HepG2 (cell line): ENCODE measurements around the gene SLC38A3. TPM values are rescaled to one million over a fixed set of nuclear protein-coding genes. Genes with fewer than 3 reads are reported as not detected.

ENCODE experiments used
- ARNT2 ChIP-seq: sonication (generic); formaldehyde crosslinking; IDR thresholded peaks from 2 replicates; pipeline ENCODE4 v1.8.0; 2022; ENCODE audit warnings: mild to moderate bottlenecking, low read depth, missing genetic modification reagents, moderate library complexity
- ATF7-NPFF ChIP-seq: sonication (generic); formaldehyde crosslinking; IDR thresholded peaks from 2 replicates; pipeline ENCODE4 v1.8.1; 2023; ENCODE audit warnings: mild to moderate bottlenecking, low read depth, missing genetic modification reagents, moderate library complexity
- CBX1 ChIP-seq: IDR thresholded peaks from one replicate; pipeline ENCODE4 v1.6.1; 2016; ENCODE audit warnings: antibody characterized with exemption, low read depth
- EED ChIP-seq: sonication (generic); formaldehyde crosslinking; IDR thresholded peaks from 2 replicates; pipeline ENCODE4 v1.5.0; 2020; ENCODE audit warnings: mild to moderate bottlenecking, missing genetic modification reagents
- FOXJ3 ChIP-seq: sonication (generic); formaldehyde crosslinking; IDR thresholded peaks from 2 replicates; pipeline ENCODE4 v1.4.0; 2020; ENCODE audit warnings: missing genetic modification reagents, mild to moderate bottlenecking, borderline replicate concordance
- GATAD2A ChIP-seq: IDR thresholded peaks from 2 replicates; pipeline ENCODE4 v1.6.1; 2016
- GTF3A ChIP-seq: sonication (generic); formaldehyde crosslinking; conservative IDR thresholded peaks from 2 replicates; pipeline ENCODE4 v1.4.0; 2020; ENCODE audit warnings: mild to moderate bottlenecking, missing genetic modification reagents
- HNRNPLL ChIP-seq: fragments of 200-400 bp; formaldehyde crosslinking; IDR thresholded peaks from 2 replicates; pipeline ENCODE4 v1.6.1; 2017; ENCODE audit warnings: mild to moderate bottlenecking, low read depth, low read length; ENCODE audit not compliant: poor library complexity, severe bottlenecking
- JDP2 ChIP-seq: sonication (generic); formaldehyde crosslinking; IDR thresholded peaks from 2 replicates; pipeline ENCODE4 v1.8.1; 2022; ENCODE audit warnings: missing genetic modification reagents, borderline replicate concordance
- NFE2L2 ChIP-seq: fragments of 150-350 bp; IDR thresholded peaks from 2 replicates; pipeline ENCODE4 v1.6.1; 2014; ENCODE audit warnings: low read length
- PITX1 ChIP-seq: sonication (generic); formaldehyde crosslinking; IDR thresholded peaks from 2 replicates; pipeline ENCODE4 v1.5.1; 2020; ENCODE audit warnings: mild to moderate bottlenecking, missing genetic modification reagents
- SMAD3 ChIP-seq: sonication (generic); formaldehyde crosslinking; IDR thresholded peaks from 2 replicates; pipeline ENCODE4 v1.4.0; 2020; ENCODE audit warnings: missing genetic modification reagents
- TMF1 ChIP-seq: sonication (generic); formaldehyde crosslinking; IDR thresholded peaks from 2 replicates; pipeline ENCODE4 v1.8.1; 2022; ENCODE audit warnings: low read depth, missing genetic modification reagents
- ZBTB20 ChIP-seq: sonication (generic); formaldehyde crosslinking; IDR thresholded peaks from 2 replicates; pipeline ENCODE4 v1.8.1; 2023; ENCODE audit warnings: missing genetic modification reagents, low read depth, mild to moderate bottlenecking, borderline replicate concordance
- ZBTB3 ChIP-seq: sonication (generic); formaldehyde crosslinking; IDR thresholded peaks from 2 replicates; pipeline ENCODE4 v1.4.0; 2020; ENCODE audit warnings: low read depth, mild to moderate bottlenecking, moderate library complexity, missing genetic modification reagents, borderline replicate concordance
- ZBTB8A ChIP-seq: sonication (generic); formaldehyde crosslinking; IDR thresholded peaks from 2 replicates; pipeline ENCODE4 v1.4.0; 2020; ENCODE audit warnings: mild to moderate bottlenecking, low read depth, missing genetic modification reagents, borderline replicate concordance
- ZNF180 ChIP-seq: sonication (generic); formaldehyde crosslinking; IDR thresholded peaks from 2 replicates; pipeline ENCODE4 v1.4.0; 2020; ENCODE audit warnings: low read depth, missing genetic modification reagents, borderline replicate concordance
- ZNF562 ChIP-seq: sonication (generic); formaldehyde crosslinking; IDR thresholded peaks from 2 replicates; pipeline ENCODE4 v1.8.0; 2022; ENCODE audit warnings: missing genetic modification reagents, borderline replicate concordance
- ZNF564 ChIP-seq: sonication (generic); formaldehyde crosslinking; IDR thresholded peaks from 2 replicates; pipeline ENCODE4 v1.8.1; 2023; ENCODE audit warnings: mild to moderate bottlenecking, missing genetic modification reagents
- ZNF724P ChIP-seq: sonication (generic); formaldehyde crosslinking; IDR thresholded peaks from 2 replicates; pipeline ENCODE4 v1.8.0; 2022; ENCODE audit warnings: missing genetic modification reagents, borderline replicate concordance
- ZNF766 ChIP-seq: sonication (generic); formaldehyde crosslinking; IDR thresholded peaks from 2 replicates; pipeline ENCODE4 v1.5.0; 2020; ENCODE audit warnings: missing genetic modification reagents, borderline replicate concordance
- ZNF891 ChIP-seq: sonication (generic); formaldehyde crosslinking; IDR thresholded peaks from 2 replicates; pipeline ENCODE4 v1.5.0; 2020; ENCODE audit warnings: mild to moderate bottlenecking, missing genetic modification reagents
- ZSCAN31 ChIP-seq: sonication (generic); formaldehyde crosslinking; IDR thresholded peaks from 2 replicates; pipeline ENCODE4 v1.5.0; 2020; ENCODE audit warnings: low read depth, mild to moderate bottlenecking, missing genetic modification reagents
- polyA plus RNA-seq, 8 experiments: library from polyadenylated mRNA; depleted of rRNA in 3 of 8; stranded (reverse) in 7 of 8; unstranded in 1 of 8; fragments of >200 nt; fragmentation: Illumina TruSeq in 4 of 8; extraction: Trizol in 4 of 8; gene quantifications; 2 replicates each; pipeline versions ENCODE4 v1.2.1 to v1.2.3, GENCODE V29; 2011 to 2016; ENCODE audit warnings: low read depth in 4 of 8, missing spikeins in 1 of 8, mixed read lengths in 1 of 8; ENCODE audit not compliant: insufficient read depth in 1 of 8
- total RNA-seq, 5 experiments: library from RNA; depleted of rRNA; stranded (reverse); fragments of >200 nt; fragmentation: Illumina TruSeq; extraction: Trizol; gene quantifications; 2 replicates each; pipeline ENCODE4 v1.2.3, GENCODE V29; 2016; ENCODE audit warnings: low read depth in 1 of 5
- TF ChIP-seq, protein P1 (sequence below): sonication (generic); formaldehyde crosslinking; IDR thresholded peaks from 2 replicates; pipeline ENCODE4 v1.4.0; 2020; ENCODE audit warnings: mild to moderate bottlenecking, low read depth, missing genetic modification reagents
- TF ChIP-seq, protein P2 (sequence below): sonication (generic); formaldehyde crosslinking; IDR thresholded peaks from 2 replicates; pipeline ENCODE4 v1.5.1; 2020; ENCODE audit warnings: mild to moderate bottlenecking, missing genetic modification reagents, borderline replicate concordance
- TF ChIP-seq, protein P3 (sequence below): sonication (generic); formaldehyde crosslinking; IDR thresholded peaks from 2 replicates; pipeline ENCODE4 v1.4.0; 2020; ENCODE audit warnings: mild to moderate bottlenecking, low read depth, missing genetic modification reagents

SLC38A3 gene
- total and polyA plus RNA-seq, 2 of the 13 experiments (the other 11 are each of a cell fraction or from before 2014, with no cell fraction given), result 29.8 to 164 TPM

- TF ChIP-seq HNRNPLL (no peak), TMF1 (CRISPR knock-in tag) (no peak; the same call in 1 of the 2 replicates), SMAD3 (no peak), JDP2 (CRISPR knock-in tag) (no peak), ATF7-NPFF (peak; percentile 60; the same call in 1 of the 2 replicates), ZSCAN31 (CRISPR knock-in tag) (peak; percentile 85; the same call in 1 of the 2 replicates), ZNF180 (no peak), CBX1 (no peak), NFE2L2 (no peak), ZNF562 (CRISPR knock-in tag) (no peak), GTF3A (no peak; the same call in 1 of the 2 replicates), ARNT2 (CRISPR knock-in tag) (peak; percentile 6; the same call in 1 of the 2 replicates), ZNF766 (CRISPR knock-in tag) (no peak), PITX1 (CRISPR knock-in tag) (peak; percentile 73), ZNF564 (CRISPR knock-in tag) (peak; percentile 73; the same call in 1 of the 2 replicates), ZNF724P (CRISPR knock-in tag) (no peak; the same call in 1 of the 2 replicates), ZBTB8A (CRISPR knock-in tag) (no peak), EED (CRISPR knock-in tag) (no peak), GATAD2A (CRISPR knock-in tag) (peak; percentile 88), ZNF891 (CRISPR knock-in tag) (peak; percentile 44; the same call in 1 of the 2 replicates), FOXJ3 (CRISPR knock-in tag) (peak; percentile 75; the same call in 1 of the 2 replicates), ZBTB3 (no peak), ZBTB20 (CRISPR knock-in tag) (no peak; the same call in 1 of the 2 replicates)
- TF ChIP-seq, protein P1, sequence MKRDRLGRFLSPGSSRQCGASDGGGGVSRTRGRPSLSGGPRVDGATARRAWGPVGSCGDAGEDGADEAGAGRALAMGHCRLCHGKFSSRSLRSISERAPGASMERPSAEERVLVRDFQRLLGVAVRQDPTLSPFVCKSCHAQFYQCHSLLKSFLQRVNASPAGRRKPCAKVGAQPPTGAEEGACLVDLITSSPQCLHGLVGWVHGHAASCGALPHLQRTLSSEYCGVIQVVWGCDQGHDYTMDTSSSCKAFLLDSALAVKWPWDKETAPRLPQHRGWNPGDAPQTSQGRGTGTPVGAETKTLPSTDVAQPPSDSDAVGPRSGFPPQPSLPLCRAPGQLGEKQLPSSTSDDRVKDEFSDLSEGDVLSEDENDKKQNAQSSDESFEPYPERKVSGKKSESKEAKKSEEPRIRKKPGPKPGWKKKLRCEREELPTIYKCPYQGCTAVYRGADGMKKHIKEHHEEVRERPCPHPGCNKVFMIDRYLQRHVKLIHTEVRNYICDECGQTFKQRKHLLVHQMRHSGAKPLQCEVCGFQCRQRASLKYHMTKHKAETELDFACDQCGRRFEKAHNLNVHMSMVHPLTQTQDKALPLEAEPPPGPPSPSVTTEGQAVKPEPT (CRISPR knock-in tag), result no peak
- TF ChIP-seq, protein P2, sequence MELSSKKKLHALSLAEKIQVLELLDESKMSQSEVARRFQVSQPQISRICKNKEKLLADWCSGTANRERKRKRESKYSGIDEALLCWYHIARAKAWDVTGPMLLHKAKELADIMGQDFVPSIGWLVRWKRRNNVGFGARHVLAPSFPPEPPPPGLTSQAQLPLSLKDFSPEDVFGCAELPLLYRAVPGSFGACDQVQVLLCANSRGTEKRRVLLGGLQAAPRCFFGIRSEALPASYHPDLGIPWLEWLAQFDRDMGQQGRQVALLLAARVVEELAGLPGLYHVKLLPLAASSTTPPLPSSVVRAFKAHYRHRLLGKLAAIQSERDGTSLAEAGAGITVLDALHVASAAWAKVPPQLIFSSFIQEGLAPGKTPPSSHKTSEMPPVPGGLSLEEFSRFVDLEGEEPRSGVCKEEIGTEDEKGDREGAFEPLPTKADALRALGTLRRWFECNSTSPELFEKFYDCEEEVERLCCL (CRISPR knock-in tag), result no peak
- TF ChIP-seq, protein P3, sequence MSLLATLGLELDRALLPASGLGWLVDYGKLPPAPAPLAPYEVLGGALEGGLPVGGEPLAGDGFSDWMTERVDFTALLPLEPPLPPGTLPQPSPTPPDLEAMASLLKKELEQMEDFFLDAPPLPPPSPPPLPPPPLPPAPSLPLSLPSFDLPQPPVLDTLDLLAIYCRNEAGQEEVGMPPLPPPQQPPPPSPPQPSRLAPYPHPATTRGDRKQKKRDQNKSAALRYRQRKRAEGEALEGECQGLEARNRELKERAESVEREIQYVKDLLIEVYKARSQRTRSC (CRISPR knock-in tag), result no peak
Observed at GRCh38 chr3:50203113-50203808, 1.8 kb upstream of the SLC38A3 start (continued).
